Measurements from ENCODE around the gene NCAM2.

NCAM2 gene

GRCh38 chr21:21231913-21232312 is 233.7 kb downstream of the NCAM2 start:
- no peak for FAIRE-seq

- FAIRE-seq, result peak; percentile 92
Measured at GRCh38 chr21:21232320-21232719, 234.1 kb downstream of the NCAM2 start.

DNA sequence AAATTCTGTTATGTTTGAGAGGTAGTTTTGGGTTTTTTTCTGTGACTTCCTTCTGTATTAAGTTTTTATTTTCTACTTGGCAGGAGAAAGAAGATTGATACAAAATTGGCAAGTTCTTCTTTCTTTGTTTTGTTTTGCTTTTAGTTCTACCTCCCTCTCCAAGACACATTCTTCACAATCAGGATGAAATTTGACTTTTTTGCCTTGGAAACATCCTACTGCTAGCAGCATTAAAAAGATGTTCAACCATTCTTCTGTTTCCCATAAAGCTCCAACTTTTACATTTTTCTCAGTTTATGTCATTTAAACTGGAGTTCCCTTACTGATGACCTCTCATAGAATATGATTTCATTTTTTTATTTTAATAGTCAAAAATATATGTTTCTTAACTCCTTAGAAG is 234.8 kb downstream of the NCAM2 start:
- FAIRE-seq, result no peak

DNA sequence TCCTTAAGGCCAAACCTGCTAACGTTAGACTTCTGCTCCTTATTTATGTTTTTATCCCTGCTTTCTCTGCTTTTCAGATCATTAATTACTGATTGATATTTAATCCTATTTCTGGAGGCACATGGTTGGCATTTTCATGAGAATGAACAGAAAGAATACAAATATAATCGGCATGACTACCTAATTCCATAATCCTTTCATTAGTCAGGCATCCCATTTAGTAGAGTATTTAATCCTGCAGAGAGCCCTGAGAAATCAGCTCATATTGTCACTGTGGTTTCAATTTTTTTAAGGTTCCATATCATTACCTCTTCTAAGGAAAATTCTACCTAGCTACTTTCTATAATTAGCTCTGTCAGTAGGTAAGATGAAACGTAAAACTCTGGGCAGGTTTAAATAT is 238.8 kb downstream of the NCAM2 start:
- no peak for FAIRE-seq

GRCh38 chr21:21238629-21239400 is 240.6 kb downstream of the NCAM2 start:
- no peak for FAIRE-seq

DNA sequence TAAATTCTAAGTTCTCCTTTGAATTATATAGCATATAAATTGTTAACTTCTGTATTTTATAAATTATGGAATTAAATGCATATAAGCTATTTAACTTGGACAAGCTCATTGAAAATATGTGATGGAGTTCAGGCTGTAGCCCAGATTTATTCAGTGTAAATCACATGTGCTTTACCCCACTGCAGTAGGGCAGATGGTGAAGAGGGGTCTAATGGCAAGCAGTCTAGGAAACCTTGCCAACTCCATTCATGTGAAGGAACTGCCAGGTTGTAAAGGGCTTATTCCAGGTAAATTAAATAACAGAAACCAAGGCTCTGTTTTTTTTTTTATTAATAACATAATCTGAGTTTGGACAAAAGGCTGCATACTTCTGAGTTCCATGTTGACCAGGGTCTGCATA is 243.2 kb downstream of the NCAM2 start:
- no peak for FAIRE-seq

GRCh38 chr21:21246007-21246406 is 247.8 kb downstream of the NCAM2 start:
- FAIRE-seq, result no peak

DNA sequence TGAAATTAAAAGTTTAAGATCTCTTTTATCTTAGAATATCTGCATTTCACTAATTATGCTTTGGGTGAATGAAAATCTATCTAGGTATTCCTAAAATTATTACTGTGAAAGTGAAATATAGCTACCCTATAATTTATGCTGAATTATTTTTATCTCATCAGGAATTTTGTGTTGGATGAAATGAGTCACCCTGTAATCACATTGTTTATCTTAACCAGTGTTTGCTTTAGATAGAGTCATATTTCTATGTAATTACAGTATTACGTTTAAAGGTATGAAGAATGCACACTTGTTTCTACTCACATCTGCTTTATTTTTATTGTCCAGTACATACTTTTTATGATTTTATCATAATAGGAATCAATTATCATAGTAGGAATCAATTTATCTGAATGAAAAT is 249.2 kb downstream of the NCAM2 start:
- peak; percentile 15 for FAIRE-seq

DNA sequence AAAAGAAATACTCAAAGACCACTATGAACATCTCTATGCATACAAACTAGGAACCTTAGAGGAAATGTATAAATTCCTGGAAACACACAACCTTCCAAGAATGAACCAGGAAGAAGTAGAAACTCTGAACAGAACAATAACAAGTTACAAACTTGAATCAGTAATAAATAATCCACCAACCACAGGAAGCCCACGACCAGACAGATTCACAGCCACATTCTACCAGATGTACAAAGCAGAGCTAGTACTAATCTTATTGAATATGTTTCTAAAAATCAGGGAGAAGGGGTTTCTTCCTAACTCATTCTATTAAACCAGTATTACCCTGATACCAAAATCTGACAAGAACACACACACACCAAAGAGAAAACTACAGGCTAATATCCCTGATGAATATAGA is 263.8 kb downstream of the NCAM2 start:
- FAIRE-seq, result no peak

GRCh38 chr21:21268061-21268471 is 269.9 kb downstream of the NCAM2 start:
- FAIRE-seq, result no peak

- FAIRE-seq, result no peak
Measured at GRCh38 chr21:21268885-21269284, 270.7 kb downstream of the NCAM2 start.

DNA sequence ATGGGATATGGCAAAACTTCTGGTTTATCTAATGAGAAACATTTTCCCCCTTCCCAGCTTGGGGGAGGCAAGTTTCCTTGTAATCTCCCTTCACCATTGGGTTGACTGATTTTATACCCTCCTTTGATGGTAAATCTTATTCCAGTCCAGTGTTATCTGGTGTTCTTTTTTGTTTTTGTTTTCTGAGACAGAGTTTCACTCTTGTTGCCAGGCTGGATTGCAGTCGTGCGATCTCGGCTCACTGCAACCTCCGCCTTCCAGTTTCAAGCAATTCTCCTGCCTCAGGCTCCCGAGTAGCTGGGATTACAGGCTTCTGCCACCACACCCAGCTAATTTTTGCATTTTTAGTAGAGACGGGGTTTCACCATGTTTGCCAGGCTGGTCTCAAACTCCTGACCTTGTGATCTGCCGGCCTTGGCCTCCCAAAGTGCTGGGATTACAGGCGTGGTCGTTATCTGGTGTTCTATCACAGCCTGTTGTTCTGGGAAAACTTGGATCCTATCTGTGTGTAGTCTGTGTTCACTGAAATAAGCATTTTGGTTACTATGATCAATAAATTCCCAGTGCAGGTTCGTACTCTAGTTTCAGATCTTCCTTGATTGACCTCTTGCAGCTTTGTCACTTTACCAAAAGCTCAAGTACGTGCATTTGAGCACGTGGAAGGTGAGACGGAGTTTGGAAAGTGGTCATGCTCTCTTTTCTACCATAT is 281.1 kb downstream of the NCAM2 start:
- no peak for FAIRE-seq

DNA sequence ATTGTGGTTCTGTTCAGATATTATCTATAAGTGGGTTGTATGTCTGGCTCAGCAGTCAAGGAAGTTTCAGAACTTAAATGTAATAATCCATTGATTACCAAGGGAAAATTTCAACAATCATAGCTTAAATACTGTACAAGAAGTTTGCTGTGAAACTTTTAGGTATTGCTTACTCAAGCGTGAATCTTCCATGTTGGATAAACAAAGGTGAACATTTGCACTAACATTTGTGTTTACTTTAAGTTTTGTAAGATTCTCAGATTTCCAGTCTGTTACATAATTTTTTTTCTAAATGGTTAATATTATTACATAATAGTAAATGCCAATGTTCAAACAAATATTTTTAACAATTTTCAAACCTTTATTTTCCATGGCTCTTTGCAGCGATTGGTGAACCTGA is 285.6 kb downstream of the NCAM2 start:
- FAIRE-seq, result no peak

DNA sequence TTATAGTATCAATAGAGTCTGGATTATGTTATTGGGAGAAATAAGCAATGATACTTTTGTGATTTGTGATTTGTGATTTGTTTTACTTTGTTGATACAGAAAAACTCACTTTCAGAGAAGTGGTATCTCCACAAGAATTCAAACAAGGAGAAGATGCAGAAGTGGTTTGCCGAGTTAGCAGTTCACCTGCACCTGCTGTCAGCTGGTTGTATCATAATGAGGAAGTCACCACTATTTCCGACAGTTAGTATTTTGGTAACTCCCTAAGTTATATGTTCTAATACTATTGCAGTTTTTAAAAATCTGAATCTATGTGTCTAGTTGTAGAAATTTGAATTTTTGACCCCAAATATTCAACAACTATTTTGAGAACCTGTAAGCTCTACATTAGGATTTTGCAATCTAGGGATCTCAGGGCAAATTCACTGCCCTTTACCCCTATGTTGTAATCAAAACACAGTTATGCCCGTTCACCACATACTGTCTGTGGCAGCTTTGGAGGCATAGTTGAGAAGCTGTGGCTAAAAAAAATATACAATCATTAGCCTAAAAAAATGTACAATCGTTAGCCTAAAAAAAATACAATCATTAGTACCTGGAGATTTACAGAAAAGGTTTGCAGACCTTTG is 288.1 kb downstream of the NCAM2 start:
- no peak for FAIRE-seq

GRCh38 chr21:21290751-21291150 is 292.5 kb downstream of the NCAM2 start:
- no peak for FAIRE-seq

- no peak for FAIRE-seq
Measured at GRCh38 chr21:21291883-21292569, 293.8 kb downstream of the NCAM2 start.

DNA sequence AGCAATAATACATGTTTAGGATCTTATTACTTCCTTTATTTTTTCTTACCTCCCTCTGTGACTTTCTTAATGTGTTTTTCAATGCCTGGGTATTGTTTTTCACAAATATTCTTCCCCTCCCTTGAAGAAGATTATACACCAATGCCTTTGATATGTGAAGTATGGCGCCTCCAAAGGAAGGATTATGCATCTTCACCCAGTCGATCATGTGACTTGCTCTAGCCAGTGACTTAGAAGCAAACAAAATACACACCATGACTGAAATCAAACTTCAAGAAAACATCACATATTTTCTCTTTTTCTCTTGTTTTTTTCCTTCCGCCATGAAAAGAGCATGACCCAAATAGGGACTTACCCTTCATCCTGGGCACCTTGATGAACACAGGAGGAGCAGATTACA is 297.1 kb downstream of the NCAM2 start:
- FAIRE-seq, result no peak

DNA sequence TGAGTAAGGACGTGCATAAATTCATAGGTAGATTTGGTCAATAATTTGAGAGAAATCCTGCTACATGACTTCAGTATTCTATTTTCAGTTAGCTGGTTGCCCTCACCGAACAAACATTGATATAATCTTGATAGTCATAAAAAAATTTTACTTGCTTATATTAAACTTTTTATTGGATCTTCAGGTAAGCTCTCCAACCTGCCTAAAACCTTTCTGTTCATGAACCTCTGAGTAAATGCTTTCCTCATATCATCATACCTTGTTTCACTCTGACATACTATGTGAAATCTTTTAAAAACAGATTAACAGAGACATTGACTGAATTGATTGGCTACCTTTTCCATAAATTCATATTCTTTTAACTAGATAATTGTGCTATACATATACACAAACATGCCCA is 299.0 kb downstream of the NCAM2 start:
- FAIRE-seq, result no peak

GRCh38 chr21:21301013-21301412 is 302.8 kb downstream of the NCAM2 start:
- FAIRE-seq, result no peak

DNA sequence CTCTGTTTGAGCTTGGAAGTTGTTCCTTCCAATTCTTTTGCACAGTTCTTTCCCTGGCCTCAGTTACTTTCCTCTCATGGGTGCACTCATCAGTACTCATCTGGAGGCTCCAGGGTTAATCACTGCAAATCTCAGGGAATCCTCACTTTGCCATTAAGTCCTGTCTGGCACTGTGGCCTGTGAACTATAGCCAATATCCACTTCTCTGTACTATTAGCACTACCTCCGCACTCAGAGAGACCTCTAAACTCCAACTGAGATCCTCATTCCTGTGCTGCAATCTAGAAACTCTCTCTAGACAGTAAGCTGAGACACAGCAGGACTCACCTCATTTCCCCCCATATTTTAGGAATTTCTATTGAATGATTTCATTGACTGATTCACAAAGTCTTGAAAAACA is 311.3 kb downstream of the NCAM2 start:
- no peak for FAIRE-seq

- no peak for FAIRE-seq
Measured at GRCh38 chr21:21324297-21324696, 326.1 kb downstream of the NCAM2 start.

GRCh38 chr21:21332492-21332891 is 334.3 kb downstream of the NCAM2 start:
- no peak for FAIRE-seq

DNA sequence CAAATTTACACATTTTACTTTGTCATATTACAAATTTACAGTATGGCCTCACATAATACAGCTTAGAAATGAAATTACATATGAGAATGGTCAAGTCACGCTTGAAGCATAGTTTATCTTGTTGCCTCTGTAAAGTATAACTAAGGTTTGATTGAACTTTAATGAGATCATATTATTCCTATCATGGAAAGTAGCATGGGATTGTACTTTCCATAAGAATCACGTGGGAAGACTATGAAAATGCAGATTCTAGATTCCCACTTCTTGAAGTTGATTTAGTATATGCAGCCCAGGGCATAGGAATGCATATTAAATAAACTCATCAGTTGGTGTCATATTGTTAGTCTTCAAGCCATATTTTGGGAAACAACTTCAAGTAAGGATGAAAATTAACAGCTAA is 342.8 kb downstream of the NCAM2 start:
- FAIRE-seq, result no peak
